ENCODE measurements around the gene TATDN3. TPM values are rescaled to one million over a fixed set of nuclear protein-coding genes. Genes with fewer than 3 reads are reported as not detected.

TATDN3 gene
- total and polyA plus RNA-seq, 2 of the 8 experiments (the other 6 are each of a cell fraction or from before 2014, with no cell fraction given), result 6.9 to 19.4 TPM

GRCh38 chr1:212805767-212806166 lies 14.1 kb downstream of the TATDN3 start:
- no peaks in the 10 kb centered on the region for H3K79me1 ChIP-seq (ENCODE audit: low read depth, low read length)
- H2BK120ac ChIP-seq (replicated peaks; ENCODE audit: low read depth, low read length), result no peak overlapping the region
- no peak overlapping the region for H4K5ac ChIP-seq (ENCODE audit: insufficient read length, low read depth, low read length)
- CTCF ChIA-PET (ENCODE audit: partially characterized antibody), result interaction anchor here (0.6 to 2.8 kb wide), 4 partner anchors 9 to 189 kb away, joined by 3 to 18 read pairs (median 4); no protein-coding TSS in a partner anchor
- H3K36me3 ChIP-seq (ENCODE audit: control insufficient read depth in 2 of 4, insufficient read depth in 4 of 4, low read length in 3 of 4), result peaks cover 3 to 30% (median 4%) of the 10 kb centered on the region in 4 experiments; a peak in 7 of 8 replicates
- H3K23me2 ChIP-seq (ENCODE audit: low read depth, low read length), result no peaks in the 10 kb centered on the region
- no peak overlapping the region for H3K23ac ChIP-seq (ENCODE audit: insufficient read length)
- H2BK20ac ChIP-seq (ENCODE audit: low read length), result no peak overlapping the region
- H3K4me3 ChIP-seq (ENCODE audit: extremely low read depth in 1 of 4, insufficient read depth in 2 of 4, low read depth in 3 of 4, low read length in 4 of 4), result no peak overlapping the region
- H3K18ac ChIP-seq (ENCODE audit: extremely low read depth, low read length), result no peak overlapping the region
- no peak for DNase-seq (ENCODE audit: low read depth in 1 of 2, low spot score in 2 of 2)
- H4K20me1 ChIP-seq (replicated peaks in 1 of 2; ENCODE audit: control insufficient read depth in 1 of 2, insufficient read depth in 2 of 2, low read length in 2 of 2), result no peaks in the 10 kb centered on the region
- WGBS, 2 experiments (ENCODE audit: extremely low coverage in 1 of 2, insufficient coverage in 1 of 2, insufficient read length in 1 of 2, insufficient replicate concordance in 2 of 2, low coverage in 1 of 2, low lambda C conversion rate in 2 of 2, missing lambda C conversion rate in 1 of 2), result 86% methylated on average over 3 of the region's 3 CpGs; no CpG with 5 or more reads in 1 of the 2 experiments
- H3K79me2 ChIP-seq (ENCODE audit: control insufficient read depth in 1 of 2, insufficient read depth in 2 of 2, low read length in 2 of 2), result no peaks in the 10 kb centered on the region
- H4K8ac ChIP-seq (ENCODE audit: extremely low read depth, insufficient read depth, low read length), result no peak overlapping the region
- no peak overlapping the region for H3K14ac ChIP-seq (ENCODE audit: insufficient read length)
- H2AK5ac ChIP-seq (ENCODE audit: low read depth, low read length), result no peak overlapping the region
- H4K91ac ChIP-seq (replicated peaks; ENCODE audit: insufficient read length, low read length), result no peak overlapping the region
- no peak overlapping the region for H3K9ac ChIP-seq (replicated peaks in 1 of 4; ENCODE audit: extremely low read depth in 1 of 4, low read depth in 3 of 4, low read length in 3 of 4)
- H3K56ac ChIP-seq (replicated peaks; ENCODE audit: insufficient read length, low read depth, low read length), result no peak overlapping the region
- H3K4me2 ChIP-seq (ENCODE audit: insufficient read depth in 1 of 2, low read depth in 2 of 2, low read length in 2 of 2), result no peak overlapping the region
- H3K27me3 ChIP-seq (replicated peaks in 1 of 4; ENCODE audit: control insufficient read depth in 3 of 4, extremely low read depth in 1 of 4, insufficient read depth in 3 of 4, low read length in 3 of 4), result no peaks in the 10 kb centered on the region
- no peak overlapping the region for H2AFZ ChIP-seq (ENCODE audit: low read length)
- H2BK15ac ChIP-seq (ENCODE audit: low read length), result no peak overlapping the region
- H3K9me3 ChIP-seq (ENCODE audit: insufficient read depth in 2 of 2, low read depth in 1 of 2, low read length in 1 of 2), result no peaks in the 10 kb centered on the region
- H2BK5ac ChIP-seq (ENCODE audit: low read depth, low read length), result no peak overlapping the region
- H3K4ac ChIP-seq (replicated peaks; ENCODE audit: insufficient read length, low read depth, low read length), result no peak overlapping the region
- peaks cover 0 to 5% (median 0%) of the 10 kb centered on the region in 4 experiments; a peak in 1 of 7 replicates for H3K4me1 ChIP-seq (replicated peaks in 1 of 4; ENCODE audit: control insufficient read depth in 3 of 4, insufficient read depth in 4 of 4, low read length in 3 of 4)
- no peak overlapping the region for H2BK12ac ChIP-seq (ENCODE audit: low read depth, low read length)
- no peak overlapping the region for H3K27ac ChIP-seq (ENCODE audit: low read depth, low read length)
- POLR2A ChIA-PET (ENCODE audit: partially characterized antibody), result interaction anchor here (0.7 to 1.7 kb wide), 4 partner anchors 12 to 174 kb away, joined by 3 to 4 read pairs (median 3); partner anchors contain the start of genes NSL1 and TATDN3
- no peak for FAIRE-seq
